HUES48 (cell line): ENCODE data around the gene TGOLN2.
"Not testable (repeated sequence)": the region's sequence is repeated elsewhere in the genome, so short reads cannot be mapped to it uniquely, and the experiment has no call there.

ENCODE experiments used
- H3K27ac ChIP-seq: one replicate; pipeline ENCODE4 v1.7.0; 2013; ENCODE audit warnings: low read depth, low read length, inconsistent platforms
- H3K27me3 ChIP-seq: 2 replicates; pipeline ENCODE4 v1.6.1; 2013; ENCODE audit warnings: mild to moderate bottlenecking, low read length; ENCODE audit not compliant: control insufficient read depth, insufficient read depth
- H3K36me3 ChIP-seq: 2 replicates; pipeline ENCODE4 v1.6.1; 2013; ENCODE audit warnings: low read length; ENCODE audit not compliant: control insufficient read depth, insufficient read depth
- H3K4me1 ChIP-seq: 2 replicates; pipeline ENCODE4 v1.6.1; 2013; ENCODE audit warnings: mild to moderate bottlenecking, low read length; ENCODE audit not compliant: control insufficient read depth, insufficient read depth
- H3K4me3 ChIP-seq: 2 replicates; pipeline ENCODE4 v1.5.1; 2013; ENCODE audit warnings: mild to moderate bottlenecking, low read depth, low read length
- H3K9ac ChIP-seq: 2 replicates; pipeline ENCODE4 v1.6.1; 2013; ENCODE audit warnings: mild to moderate bottlenecking, low read depth, low read length, moderate library complexity
- H3K9me3 ChIP-seq: 2 replicates; pipeline ENCODE4 v1.6.1; 2013; ENCODE audit warnings: low read length; ENCODE audit not compliant: control insufficient read depth, insufficient read depth

The TGOLN2 gene

DNA sequence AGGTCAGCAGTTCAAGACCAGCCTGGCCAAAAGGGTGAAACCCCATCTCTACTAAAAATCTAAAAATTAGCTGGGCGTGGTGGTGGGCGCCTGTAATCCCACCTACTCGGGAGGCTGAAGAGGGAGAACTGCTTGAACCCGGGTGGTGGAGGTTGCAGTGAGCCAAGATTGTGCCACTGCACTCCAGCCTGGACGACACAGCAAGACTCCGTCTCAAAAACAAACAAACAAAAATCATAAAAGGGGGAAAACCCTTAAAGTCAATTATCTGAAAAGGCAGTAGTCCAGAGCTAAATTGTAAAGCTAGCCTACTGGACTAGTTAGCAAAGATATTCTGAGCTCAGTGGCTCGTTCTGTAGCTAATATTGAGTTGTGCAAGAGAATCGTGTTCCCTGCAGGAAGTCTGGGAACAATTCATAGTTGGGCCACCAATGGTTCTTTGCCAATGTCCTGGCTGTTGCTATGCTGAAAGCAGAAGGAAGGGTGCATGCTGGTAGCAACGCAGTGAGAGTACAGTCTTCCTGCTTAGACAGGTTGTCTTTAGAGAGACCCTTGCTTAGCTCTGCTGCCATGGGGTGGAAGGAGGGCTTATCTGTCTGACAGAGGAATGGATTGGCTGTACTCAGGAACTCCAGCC is 4.3 kb downstream of the TGOLN2 start:
- Histone ChIP-seq H3K9me3 (no peaks in the 10 kb centered on the region), H3K27ac (no peak overlapping the region), H3K9ac (no peak overlapping the region), H3K27me3 (no peaks in the 10 kb centered on the region), H3K36me3 (peaks cover 75% of the 10 kb centered on the region), H3K4me1 (peaks cover 15% of the 10 kb centered on the region), H3K4me3 (no peak overlapping the region)

DNA sequence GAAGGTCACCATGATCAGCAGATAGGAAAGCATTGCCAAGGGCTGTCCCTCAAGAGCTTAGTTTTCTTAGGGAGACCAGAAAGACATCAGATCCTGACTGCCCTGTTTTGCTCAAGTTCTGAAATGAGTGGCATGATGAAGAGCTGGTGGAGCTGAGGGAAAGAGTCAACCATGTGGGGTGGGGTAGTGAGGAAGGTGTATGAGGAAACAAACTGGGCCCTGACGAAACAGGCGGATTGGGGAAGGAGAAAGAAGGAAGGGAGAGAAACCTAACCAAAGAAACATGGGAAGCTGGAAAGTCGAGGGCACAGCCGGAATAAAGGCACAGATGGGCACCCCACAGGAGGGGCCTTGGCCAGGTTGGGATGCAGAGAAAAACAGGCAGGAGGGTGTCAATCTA is 8.0 kb downstream of the TGOLN2 start:
- Histone ChIP-seq H3K4me3 (no peak overlapping the region), H3K27ac (no peak overlapping the region), H3K9ac (no peak overlapping the region), H3K9me3 (no peaks in the 10 kb centered on the region), H3K36me3 (peaks cover 74% of the 10 kb centered on the region), H3K4me1 (no peaks in the 10 kb centered on the region), H3K27me3 (no peaks in the 10 kb centered on the region)

DNA sequence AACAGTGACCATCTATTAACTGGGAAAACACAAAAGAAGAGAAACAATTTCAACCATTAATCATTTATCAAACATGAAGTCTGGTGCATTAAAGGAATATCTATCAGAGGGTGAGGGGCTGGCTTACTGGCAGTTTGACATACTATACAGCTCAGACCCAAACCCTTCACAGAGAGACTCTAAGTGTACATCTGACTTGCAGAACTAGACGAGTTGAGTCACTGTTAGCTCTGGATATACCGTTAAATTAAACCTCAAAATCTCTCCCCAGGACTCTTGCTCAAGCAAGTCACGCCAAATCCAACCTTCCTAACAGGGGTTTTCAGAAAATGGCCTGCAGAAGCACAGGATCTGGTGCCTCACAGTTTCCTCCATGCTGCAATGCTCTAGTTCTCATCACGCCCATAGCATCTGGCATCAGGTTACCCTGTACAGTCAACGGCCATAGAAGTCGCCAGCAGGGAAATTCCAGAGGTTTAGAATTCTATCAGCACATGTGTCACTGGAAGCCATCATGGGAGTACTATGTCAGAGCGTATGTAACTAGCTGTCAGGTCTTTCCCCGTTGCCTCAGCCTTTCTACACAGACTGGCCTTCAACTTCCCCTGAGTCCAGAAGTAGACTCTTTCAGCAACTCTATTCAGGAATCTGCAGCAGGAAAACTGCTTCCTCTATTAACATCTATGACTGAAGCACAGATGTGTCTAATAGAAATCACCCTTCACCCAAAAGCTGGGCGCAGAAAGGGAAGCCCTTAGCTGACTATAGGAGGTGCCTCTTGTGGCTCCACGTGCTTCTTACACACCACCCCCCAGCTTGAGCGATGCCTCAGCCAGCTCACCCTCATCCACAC is 9.3 kb downstream of the TGOLN2 start:
- Histone ChIP-seq H3K27ac (no peak overlapping the region), H3K9me3 (no peaks in the 10 kb centered on the region), H3K36me3 (peaks cover 61% of the 10 kb centered on the region), H3K9ac (no peak overlapping the region), H3K27me3 (no peaks in the 10 kb centered on the region), H3K4me3 (no peak overlapping the region), H3K4me1 (no peaks in the 10 kb centered on the region)

DNA sequence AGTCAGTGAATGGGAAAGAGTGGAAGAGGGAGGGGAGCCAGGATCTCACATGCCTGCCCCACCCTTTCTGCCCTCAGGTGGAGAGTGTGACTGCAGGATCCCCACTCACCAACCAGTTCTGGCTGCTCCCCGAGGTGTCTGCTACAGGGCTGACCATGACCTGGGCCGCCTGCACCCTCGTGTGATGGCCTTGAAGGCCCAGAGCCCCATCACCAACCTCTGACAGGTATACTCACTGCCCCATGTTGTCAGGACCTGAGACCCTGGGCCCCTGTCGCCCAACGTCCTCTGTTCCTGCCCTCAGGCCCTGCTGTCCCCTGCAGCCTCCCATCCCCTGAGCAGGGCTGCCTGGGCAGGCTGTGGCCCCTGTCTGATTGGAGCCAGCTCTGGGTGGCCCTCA is 11.9 kb downstream of the TGOLN2 start:
- H3K4me1 ChIP-seq, result not testable (repeated sequence)
- H3K36me3 ChIP-seq, result peaks cover 36% of the 10 kb centered on the region

DNA sequence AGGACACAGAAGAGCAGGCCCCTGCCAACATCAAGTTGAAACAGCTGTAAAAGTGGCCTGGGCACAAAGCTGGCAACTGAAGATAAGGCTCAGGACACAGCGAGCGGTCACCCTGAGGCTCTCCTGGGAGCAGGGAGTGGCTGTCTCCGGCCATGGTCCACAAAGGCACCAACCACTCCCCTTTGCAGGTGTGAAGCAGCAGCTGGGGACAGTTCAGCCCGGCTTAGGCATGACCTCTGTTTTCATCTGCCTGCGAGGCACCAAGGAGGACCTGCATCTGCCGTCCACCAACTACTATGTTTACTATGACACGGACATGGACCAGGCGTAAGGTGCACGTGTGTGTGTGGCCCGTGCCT is 12.9 kb downstream of the TGOLN2 start:
- Histone ChIP-seq H3K9me3 (no peaks in the 10 kb centered on the region), H3K9ac (no peak overlapping the region), H3K4me3 (no peak overlapping the region), H3K4me1 (no peaks in the 10 kb centered on the region), H3K27me3 (no peaks in the 10 kb centered on the region), H3K36me3 (peaks cover 33% of the 10 kb centered on the region), H3K27ac (no peak overlapping the region)

More for the DNA sequence above, 11.9 kb downstream of the TGOLN2 start:
- H3K27ac ChIP-seq, H3K27me3 ChIP-seq, H3K9ac ChIP-seq, H3K4me3 ChIP-seq, H3K9me3 ChIP-seq: not testable (repeated sequence)

DNA sequence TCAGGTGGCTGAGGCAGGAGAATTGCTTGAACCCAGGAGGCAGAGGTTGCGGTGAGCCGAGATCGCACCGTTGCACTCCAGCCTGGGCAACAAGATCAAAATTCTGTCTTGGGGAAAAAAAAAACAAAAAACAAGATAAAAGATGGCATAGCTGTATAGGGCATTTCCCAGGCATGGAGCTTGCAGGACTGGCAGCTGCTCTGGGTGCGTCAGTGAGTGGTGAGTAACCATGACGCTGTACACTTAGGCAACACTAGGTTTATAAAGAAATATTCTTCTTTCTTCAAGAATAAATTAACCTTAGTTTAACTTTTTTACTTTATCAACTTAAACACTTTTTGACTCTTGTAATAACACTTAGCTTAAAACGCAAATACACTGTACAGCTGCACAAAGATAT is 15.4 kb downstream of the TGOLN2 start:
- H3K4me3 ChIP-seq, result no peak overlapping the region
- H3K4me1 ChIP-seq, result no peaks in the 10 kb centered on the region
- no peak overlapping the region for H3K9ac ChIP-seq
- H3K27me3 ChIP-seq, result no peaks in the 10 kb centered on the region
- no peaks in the 10 kb centered on the region for H3K9me3 ChIP-seq
- H3K27ac ChIP-seq, result no peak overlapping the region
- peaks cover 38% of the 10 kb centered on the region for H3K36me3 ChIP-seq

DNA sequence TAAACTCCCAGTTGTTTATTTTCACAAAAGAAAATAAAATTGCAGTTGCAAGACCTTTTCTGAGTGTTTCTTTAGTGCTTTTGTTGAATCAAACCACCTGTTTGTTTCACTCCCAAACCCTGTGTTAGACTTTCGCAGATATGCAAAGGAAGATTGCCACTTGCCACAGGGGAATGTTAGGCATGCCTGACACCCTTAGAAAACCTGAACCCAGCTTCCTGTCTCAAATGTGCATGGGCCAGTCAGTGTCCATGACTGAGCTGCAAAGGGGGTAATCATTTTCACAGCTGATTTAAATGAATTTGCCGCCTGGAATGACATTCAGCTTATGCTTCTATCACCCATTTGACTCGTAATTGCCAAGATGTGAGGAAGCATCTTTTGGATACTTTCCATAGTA is 17.5 kb downstream of the TGOLN2 start:
- no peaks in the 10 kb centered on the region for H3K4me1 ChIP-seq
- H3K9ac ChIP-seq, result no peak overlapping the region
- H3K27ac ChIP-seq, result no peak overlapping the region

DNA sequence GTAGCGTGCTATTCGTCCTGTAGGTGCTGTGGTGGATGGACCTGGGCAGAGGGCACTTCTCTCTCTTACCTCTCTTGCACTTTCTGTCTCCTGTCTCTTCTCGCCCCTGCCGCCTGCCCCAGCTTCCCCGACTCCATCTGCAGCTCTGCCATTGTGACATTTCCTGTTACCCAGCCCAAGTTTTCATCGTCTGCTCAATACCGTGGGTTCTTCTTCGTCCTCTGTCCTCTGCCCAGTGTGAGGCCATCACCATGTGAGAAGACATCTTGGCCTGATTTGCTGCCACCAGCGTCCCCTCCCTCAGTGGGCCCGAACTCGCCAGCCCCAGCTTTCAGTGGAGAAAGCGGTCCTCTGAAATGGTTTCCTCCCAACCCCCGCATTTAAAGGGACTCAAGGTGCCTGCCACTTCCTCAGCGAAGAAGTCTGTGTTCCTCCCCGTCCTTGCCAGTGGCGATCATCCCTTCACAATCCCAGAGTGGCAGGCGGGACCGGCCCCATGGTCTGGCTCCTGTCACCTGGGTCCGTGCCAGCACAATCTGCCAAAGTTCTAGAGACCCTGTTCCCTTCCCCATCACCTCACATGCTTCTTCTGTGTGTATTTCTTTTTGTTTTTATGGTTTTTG is 18.0 kb downstream of the TGOLN2 start:
- H3K4me3 ChIP-seq, result no peak overlapping the region
- no peaks in the 10 kb centered on the region for H3K9me3 ChIP-seq
- no peak overlapping the region for H3K9ac ChIP-seq

More for the DNA sequence above, 17.5 kb downstream of the TGOLN2 start:
- Histone ChIP-seq H3K27me3 (no peaks in the 10 kb centered on the region), H3K36me3 (peaks cover 49% of the 10 kb centered on the region), H3K9me3 (no peaks in the 10 kb centered on the region), H3K4me3 (no peak overlapping the region)

DNA sequence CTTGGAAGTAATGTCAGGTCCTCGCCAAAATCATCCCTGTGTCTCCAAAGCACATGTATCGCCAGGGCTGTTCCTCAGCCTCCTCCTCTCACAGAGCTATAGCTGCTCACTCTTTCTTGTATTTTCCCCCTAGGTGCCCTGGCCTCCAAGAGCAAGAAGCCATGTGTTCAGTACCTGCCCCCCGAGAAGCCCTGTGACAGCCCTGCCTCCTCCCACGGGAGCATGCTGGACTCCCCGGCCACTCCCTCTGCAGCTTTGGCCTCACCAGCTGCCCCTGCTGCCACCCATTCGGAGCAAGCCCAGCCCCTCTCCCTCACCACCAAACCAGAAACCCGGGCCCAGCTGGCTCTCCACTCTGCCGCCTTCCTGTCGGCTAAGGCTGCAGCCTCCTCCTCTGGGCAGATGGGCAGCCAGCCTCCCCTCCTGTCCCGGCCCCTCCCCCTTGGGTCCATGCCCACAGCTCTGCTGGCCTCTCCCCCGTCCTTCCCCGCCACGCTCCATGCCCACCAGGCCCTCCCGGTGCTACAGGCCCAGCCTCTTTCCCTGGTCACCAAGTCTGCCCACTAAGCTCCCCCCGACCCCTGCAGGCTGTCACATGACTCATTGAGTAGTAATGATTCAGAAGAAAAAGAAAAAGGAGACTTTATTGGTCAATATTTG is 18.8 kb downstream of the TGOLN2 start:
- H3K4me3 ChIP-seq, result no peak overlapping the region
- H3K9ac ChIP-seq, result no peak overlapping the region
- H3K27ac ChIP-seq, result no peak overlapping the region
- H3K27me3 ChIP-seq, result no peaks in the 10 kb centered on the region
- H3K4me1 ChIP-seq, result no peaks in the 10 kb centered on the region
- H3K9me3 ChIP-seq, result no peaks in the 10 kb centered on the region
- peaks cover 62% of the 10 kb centered on the region for H3K36me3 ChIP-seq

More for the DNA sequence above, 18.0 kb downstream of the TGOLN2 start:
- no peaks in the 10 kb centered on the region for H3K27me3 ChIP-seq
- H3K4me1 ChIP-seq, result no peaks in the 10 kb centered on the region
- H3K36me3 ChIP-seq, result peaks cover 54% of the 10 kb centered on the region
- no peak overlapping the region for H3K27ac ChIP-seq

DNA sequence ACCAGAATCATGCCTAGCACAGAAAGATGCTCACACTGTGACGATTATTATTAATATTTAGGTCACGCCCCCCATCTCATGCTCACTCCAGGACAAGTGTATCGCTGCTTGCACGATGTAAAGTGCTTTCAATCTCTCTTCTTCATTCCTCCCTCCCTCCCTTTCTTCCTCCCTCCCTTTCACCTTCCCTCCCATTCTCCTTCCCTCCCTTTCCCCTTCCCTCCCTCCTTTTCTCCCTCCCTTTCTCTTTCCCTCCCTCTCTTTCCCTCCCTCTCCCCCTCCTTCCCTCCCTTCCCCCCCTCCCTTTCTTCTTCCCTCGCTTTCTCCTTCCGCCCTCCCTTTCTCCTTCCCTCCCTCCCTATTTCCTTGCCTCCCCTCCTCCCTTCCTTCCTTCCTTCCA is 19.6 kb downstream of the TGOLN2 start:
- Histone ChIP-seq H3K9ac (no peak overlapping the region), H3K4me3 (no peak overlapping the region), H3K4me1 (no peaks in the 10 kb centered on the region), H3K36me3 (peaks cover 69% of the 10 kb centered on the region), H3K27ac (no peak overlapping the region), H3K9me3 (no peaks in the 10 kb centered on the region), H3K27me3 (no peaks in the 10 kb centered on the region)

DNA sequence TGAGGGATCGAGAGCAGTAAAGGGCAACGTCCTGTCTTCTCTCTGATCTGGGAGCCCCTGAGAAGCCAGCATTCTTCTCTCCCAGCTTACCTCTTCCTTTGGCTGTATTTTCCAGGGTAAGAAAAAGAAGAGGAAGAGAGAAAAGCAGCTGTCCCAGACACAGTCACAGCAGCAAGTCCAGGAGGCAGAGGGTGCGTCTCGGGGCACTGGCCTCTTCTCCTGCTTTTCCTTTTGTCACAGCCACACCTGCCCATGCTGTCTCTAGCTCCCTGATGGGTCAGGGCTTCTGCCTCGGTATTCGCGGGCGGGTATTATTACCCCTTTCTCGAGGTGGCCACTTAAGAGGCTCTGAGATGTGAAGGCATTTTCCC is 20.3 kb downstream of the TGOLN2 start:
- no peaks in the 10 kb centered on the region for H3K27me3 ChIP-seq
- no peaks in the 10 kb centered on the region for H3K4me1 ChIP-seq
- no peaks in the 10 kb centered on the region for H3K9me3 ChIP-seq
- peaks cover 76% of the 10 kb centered on the region for H3K36me3 ChIP-seq
- H3K9ac ChIP-seq, result no peak overlapping the region
- no peak overlapping the region for H3K27ac ChIP-seq
- H3K4me3 ChIP-seq, result no peak overlapping the region
